ENCODE data around the gene CRYBB3.
"Not testable (repeated sequence)": the region's sequence is repeated elsewhere in the genome, so short reads cannot be mapped to it uniquely, and the experiment has no call there.

Gene CRYBB3

DNA sequence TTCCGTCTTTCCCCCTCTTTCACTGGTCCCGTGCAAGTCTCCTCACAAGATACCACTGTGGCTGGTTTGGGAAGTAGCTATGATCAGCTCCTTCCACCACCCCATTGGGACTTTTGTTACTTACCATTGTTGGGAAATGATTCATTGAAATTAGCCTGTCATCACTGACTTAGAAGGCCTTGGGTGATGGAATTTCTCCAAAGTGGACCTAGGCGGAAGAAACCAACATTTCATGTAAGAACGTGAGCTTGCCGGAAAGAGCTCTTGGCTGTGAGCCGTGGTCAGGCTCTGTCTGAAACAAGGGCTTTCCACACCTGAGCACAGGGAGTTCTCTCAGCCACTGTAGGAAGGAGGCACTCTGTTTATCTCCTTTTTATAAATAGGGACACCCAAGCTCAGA, 23.5 kb upstream of the CRYBB3 start:
- no peak for DNase-seq

DNA sequence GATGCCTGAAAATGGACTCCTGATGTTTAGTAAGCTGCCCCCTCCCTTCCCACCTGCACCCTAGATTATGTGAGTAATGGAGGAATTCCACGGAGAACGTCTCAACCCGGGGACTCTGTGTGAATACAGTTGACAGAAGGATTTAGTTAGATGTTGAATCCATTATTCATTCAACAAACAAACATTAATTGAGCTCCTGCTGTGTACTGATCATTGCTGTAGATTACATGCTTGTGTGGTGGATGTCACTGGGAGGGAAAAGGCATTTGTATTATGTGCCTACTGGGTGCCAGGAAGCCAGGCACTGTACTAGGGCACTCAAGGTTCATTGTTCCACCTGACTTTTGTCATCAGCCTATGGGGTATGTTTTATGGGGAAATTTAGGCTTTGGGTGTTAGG, 22.9 kb upstream of the CRYBB3 start:
- DNase-seq = no peak

DNA sequence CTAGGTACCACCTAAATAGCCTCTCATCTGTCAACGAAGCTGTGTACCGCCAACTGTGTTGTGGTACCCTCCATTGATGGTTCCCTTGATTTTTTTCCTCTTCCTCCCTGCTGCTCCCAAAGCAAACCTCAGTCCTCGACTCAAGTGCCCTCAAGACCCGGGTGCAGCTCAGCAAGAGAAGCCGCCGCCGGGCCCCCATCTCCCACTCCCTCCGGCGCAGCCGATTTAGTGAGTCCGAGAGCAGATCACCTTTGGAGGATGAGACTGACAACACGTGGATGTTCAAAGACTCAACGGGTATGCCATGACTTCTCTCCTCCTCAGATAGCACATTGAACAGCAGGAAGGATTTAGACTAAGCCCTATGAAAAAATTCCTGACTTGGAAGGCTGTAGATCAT, 22.4 kb upstream of the CRYBB3 start:
- no peak for DNase-seq

DNA sequence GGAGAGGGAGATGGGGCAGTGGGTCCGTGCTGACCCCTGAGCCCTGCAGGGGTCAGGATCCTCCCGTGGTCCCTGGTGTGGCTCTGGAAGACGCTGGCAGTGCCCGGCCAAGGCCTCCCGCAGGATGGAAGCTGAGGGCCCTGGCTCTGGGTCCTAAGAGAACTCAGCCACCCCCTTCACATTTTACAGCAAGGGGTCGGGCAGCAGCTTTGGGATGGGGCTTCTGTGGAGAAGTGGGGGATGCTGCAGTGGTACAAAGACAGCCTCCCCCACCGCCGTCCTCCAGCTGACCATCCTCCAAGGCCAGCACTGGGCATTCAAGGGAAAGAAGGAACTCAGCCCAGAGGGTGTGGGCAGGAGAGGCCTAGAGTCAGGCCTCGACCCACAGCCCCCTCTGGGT, 21.8 kb upstream of the CRYBB3 start:
- no peak for DNase-seq

DNA sequence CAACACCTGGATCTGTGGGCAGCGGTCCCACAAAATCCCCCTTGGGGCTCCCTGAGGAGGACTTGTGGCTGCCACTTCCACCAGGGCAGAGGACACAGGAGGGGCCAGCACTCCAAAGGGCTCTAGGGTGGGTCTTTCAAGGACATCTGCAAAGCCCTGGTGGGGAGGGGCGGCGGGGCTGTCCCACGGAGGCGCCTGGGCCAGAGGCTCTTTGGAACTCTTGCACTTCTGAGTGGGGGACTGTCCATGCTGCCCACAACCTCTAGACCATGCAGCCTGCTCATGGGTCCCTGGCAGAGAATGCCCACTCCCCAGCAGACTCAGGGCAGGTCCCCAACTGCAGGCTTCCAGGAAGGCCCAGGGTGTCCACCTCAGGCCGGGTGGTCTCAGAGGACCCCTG, 21.3 kb upstream of the CRYBB3 start:
- not testable (repeated sequence) for DNase-seq

DNA sequence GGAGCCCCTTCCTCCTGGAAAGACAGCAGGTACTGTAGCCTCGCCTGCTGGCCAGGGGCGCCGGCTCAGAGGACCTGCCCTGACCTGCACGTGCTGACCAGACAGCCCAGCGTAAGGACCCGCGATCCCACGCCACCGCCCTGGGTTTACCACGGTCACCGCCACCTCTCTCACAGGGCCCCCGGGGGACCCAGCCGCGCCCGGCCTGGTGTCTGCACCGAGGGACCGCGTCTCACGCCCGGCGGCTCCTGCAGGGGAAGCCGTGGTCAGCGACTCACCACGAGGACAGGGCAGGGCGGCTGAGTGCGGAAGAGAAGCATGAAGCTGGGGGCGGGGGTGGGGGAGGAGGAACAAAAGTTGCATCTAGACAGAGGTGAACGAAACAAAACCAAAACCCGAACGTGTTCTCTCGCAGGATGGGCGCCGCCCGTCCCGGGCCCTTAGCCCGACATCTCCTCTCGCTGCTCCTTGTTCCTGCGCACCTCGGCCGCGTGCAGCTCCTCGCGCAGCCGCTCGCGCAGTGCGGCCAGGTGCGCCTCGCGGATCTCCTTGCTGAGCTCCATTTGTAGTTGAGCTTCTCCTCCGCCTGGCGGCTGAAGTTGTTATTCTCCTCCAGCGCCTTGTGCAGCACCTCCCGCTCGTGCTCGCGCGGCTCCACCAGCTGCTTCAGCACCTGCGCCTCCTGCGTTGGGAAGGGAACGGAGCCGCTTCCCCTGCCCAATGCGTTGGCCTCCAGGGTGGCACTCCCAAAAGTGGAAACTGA, 20.6 kb upstream of the CRYBB3 start:
- DNase-seq = not testable (repeated sequence)

DNA sequence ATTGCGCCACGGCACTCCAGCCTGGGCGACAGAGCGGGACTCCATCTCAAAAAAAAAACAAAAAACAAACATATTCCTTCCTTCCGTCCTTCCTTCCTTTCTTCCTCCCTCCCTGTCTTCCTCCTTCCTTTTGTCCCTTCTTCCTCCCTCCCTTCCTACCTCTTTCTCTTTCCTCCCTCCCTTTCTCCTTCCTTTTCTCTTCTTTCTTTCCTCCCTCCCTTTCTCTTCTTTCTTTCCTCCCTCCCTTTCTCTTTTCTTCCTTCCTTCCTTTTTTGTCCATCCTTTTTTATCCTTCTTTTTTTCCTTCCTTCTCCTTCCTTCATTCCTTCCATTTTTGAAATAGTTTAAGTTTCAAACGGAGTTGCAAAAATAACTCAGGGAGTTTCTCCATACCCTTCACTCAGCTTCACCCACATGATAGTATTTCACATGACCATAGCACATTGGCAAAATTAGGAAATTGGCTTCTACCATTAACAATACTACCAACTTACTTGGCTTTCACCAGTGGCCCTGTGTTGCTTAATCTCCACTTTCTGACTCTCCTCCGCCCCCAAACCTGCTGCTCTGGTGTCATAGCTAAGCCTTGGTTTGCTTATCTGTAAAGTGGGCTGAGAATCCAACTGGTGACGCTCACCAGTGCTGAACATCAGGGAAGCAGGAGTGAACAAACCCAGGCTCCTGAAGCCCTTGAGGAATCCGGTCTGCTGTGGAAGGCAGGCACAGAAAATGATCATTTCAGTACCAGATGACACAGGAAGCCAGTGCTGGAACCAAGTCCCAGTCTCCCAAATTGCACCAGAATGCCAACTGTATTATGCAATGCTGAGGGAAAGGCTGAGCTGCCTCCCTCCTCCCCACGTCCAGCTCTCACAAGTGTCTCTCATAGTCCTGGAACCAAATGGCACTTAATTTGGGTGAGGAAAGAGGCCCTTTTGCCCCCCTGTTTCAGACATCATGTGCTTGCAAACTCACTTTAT, 17.2 kb upstream of the CRYBB3 start:
- no peak for DNase-seq

DNA sequence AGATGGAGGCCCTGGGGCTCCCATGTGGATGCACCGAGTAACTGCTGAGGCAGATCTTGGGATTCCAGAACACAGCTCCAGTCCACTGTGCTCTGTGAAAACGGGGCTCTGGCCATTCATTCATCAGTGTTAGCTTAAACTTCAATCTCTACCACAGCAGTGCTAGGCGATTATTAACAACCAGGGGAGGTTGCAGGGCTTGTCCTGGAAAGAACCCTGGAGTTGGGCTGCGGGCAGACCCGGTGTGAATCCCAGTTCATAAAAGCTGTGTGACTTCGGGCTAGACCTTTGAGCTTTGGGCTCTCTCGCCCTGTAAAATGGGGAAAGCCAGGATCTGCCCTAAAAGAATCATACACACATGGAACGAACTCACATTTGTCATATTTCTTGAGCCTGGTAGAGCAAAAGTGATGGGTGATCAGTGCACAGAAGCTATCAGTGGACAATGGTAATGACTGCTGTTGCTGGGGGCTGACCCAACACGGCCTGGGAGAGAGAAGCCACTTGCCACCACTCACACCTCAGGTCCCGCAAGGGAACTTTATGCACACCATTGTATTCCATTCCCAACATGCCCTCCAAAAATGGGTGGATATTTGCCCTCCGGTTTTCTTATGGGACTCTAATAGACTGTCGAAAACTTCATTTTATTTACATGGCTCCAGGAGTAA, 15.6 kb upstream of the CRYBB3 start:
- no peak for DNase-seq

DNA sequence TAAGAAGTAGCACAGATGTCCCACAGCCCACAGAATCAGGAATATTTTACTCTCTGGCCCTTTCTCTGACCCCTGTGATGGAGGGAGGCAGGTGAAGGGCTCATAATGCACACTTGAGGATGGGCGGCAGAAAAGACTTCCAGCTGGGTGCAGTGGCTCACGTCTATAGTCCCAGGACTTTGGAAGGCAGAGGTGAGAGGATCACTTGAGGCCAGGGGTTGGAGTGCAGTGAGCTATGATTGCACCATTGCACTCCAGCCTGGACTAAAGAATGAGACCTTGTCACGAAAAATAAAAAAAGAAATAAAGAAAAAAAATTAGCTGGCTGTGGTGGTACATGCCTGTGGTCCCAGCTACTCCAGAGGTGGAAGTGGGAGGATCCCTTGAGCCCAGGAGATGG, 13.5 kb upstream of the CRYBB3 start:
- no peak for DNase-seq

DNA sequence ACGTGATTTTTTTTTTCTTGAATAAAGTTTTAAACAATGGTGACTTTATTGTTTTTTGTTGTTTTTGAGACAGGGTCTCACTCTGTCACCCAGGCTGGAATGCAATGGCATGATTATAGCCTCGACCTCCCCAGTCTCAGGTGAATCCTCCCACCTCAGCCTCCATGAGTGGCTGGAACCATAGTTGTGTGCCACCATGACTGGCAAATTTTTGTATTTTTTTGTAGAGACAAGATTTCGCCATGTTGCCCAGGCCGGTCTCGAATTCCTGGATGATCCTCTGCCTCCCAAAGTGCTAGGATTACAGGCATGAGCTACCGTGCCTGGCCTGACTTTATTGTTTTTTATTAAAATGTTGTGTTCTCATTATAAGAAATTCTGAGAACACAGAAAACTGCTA, 12.2 kb upstream of the CRYBB3 start:
- DNase-seq = no peak

DNA sequence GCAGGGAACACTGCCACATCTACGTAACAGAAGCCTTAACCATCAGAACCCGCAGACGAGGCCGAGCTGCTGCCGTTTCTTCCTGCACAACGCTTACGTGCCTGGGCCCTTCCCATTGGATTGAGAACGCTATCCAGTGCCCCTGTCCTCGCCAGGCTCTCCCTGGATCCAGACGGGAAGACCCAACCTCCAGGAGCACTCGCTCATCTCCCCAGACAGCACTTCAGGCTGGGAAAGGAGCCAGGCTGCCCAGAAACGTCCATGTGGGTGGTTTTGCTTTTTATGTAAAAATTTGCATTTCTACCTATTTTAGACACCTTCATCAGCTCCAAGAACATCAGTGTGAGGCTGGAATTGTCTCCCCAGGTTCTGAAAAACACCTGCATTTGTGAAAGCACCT, 7.3 kb upstream of the CRYBB3 start:
- no peak for DNase-seq

DNA sequence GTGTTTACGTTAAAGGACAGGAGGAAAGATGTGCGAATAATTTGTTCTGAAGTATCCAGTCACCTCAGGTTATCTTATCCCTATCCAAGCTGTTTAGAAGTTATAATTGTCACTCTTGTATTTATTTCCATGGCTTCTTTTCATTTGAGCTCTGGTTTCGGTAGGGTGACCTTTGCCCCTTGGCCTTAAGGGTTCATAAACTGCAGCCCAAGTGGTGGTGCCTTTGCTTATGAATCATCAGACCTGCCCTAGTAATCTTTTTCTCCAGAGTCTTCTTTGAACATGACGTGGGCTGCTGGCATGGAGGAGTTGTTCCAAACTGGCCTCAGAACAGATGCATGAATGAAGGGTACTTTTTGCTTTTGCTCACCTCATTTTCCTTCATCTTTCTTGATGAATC, 6.5 kb upstream of the CRYBB3 start:
- no peak for DNase-seq

DNA sequence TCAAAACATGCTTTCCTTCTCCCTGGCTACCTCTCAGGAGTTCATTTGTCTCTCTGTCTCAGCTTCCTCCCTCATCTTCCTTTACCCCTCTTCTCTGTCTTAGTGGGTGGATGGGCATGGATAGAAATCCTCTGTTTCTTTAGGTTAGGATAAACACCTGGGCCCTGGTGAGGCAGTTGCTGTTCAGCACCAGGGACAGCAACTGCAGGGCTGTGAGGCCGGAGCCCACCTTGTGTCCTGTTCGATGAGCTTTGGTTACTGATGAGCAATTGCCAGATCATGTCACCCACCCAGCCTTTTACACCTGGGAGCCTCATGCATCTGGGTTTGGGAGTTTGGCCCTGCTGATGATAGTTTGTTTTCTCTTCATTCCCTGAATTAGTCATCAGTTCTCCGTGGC, 6.1 kb upstream of the CRYBB3 start:
- DNase-seq = no peak

DNA sequence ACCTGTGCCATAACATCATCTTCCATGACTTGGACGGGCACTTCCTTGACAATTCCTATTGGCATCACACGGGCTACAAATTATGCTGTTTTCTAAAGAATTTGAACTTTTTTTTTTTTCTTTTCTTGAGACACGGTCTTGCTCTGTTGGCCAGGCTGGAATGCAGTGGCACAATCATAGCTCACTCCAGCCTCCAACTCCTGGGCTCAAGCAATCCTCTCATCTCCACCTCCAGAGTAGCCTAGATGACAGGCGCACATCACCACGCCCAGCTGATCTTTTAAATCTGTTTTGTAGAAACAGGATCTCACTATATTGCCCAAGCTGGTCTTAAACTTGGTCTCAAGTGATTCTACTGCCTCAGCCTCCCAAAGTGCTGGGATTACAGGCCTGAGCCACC, 3.3 kb upstream of the CRYBB3 start:
- no peak for DNase-seq

DNA sequence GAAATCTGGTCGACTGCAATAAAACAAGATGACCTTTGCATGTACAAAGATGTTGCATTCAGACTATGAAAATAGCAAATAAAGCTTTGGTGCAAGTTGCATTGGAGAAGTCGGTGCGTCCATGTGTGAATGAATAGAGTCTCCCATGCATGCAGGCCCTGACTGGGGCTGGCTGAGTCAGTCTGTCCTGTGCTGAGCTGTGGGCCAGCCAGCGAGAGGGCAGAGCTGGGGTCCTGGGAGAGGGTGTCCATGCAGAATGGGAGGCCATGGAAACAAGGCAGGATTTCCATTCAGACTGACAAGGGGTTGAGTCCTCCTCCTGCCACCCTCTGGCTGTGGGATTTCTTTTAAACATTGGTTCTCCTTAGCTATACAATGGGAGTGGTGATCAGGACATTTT, 2.3 kb upstream of the CRYBB3 start:
- no peak for DNase-seq

DNA sequence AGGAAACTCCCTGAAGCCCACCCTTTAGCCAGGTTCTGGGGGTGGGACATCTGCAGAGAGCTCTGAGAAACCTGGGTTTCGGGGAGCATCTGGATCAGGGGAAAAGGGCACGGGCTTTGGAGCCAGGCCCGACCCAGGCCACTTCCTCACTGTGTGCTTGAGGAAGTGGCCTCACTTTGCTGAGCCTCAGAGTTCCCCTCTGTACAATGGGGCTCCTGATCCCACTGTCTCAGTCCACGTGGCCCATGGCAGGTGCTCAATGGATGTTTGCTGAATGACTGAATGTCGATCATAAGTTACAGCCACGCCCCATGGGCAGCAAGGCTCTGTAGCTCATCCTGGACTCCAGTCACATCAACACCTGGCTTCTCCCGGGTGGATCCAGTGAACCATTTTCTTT, 1.3 kb downstream of the CRYBB3 start:
- no peak for DNase-seq

DNA sequence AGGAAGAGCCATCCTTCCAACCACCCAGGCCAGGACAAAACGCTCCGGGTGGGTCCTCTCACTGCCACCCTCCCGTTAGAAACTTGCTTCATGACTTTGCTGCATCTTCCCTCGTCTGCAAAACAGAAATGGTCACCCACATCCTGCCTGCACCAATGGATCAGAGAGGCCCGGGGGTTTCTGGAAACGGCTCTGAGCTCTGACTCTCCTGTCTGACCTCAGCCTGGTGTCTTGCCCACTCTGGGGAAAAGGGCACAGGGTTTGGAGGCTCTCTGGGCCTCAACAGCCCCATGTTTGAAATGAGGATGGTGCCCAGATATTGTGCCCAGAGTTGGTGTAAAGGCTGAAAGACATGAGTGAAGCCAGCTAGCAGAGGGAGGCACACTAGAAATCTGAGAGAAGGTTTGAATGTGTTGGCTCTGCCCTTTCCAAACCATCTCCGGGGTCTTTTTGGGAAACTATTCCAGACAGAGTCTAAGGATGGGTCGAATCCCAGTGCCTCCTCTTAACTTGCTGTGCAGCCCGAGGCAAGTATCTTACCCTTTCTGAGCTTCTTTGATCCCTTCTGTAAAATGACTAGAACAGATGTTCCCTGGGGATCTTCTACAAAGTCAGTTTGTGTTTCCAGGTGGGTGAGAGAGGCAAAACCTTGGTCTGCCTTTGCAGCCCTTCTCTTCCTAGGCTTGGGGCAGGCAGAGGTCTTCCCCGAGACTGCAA, 2.1 kb downstream of the CRYBB3 start:
- DNase-seq = no peak

DNA sequence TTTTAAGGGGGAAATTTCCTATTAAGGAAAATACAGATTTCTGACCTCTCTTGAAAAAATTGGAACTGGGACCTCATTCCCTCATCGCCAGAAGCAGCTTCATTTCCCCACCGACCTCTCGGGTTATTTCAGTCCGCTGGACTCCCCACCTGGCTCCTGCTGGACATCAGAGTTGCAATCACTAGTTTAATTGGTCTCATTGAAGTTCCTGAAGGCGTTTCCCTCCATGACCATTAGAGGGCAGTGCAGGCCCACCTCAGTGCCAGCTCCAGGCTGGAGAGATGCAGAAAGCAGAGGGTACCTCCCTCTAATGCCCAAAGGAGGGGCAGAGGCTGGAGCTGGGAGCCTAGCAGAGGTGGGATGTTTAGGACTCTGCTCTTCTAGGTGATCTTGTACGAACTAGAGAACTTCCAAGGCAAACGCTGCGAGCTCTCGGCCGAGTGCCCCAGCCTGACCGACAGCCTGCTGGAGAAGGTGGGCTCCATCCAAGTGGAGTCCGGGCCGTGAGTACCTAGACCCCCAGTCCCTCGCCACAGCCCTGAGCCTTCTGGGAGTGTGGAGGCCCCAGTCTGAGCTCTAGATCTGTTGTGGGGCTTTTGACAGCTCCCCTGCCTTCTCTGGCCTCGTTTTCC, 2.7 kb downstream of the CRYBB3 start:
- no peak for DNase-seq

DNA sequence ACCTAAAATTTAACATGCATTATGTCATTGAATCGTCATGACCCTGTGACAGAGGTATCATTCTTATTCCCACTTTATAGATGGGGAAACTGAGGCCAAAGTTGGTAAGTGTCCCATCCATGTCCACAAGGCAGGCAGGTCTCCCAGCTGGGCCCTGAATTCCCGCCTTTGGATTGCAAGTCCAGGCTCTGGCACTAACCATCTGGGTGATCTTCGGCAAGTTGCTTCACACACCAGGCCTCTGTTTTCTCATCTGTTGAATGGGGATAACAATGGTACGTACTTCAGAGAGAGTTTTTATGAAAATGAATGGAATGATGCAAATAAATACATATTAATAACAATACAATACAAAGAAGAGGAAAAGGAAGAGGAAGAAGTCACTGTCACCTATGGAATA, 3.4 kb downstream of the CRYBB3 start:
- DNase-seq = no peak

DNA sequence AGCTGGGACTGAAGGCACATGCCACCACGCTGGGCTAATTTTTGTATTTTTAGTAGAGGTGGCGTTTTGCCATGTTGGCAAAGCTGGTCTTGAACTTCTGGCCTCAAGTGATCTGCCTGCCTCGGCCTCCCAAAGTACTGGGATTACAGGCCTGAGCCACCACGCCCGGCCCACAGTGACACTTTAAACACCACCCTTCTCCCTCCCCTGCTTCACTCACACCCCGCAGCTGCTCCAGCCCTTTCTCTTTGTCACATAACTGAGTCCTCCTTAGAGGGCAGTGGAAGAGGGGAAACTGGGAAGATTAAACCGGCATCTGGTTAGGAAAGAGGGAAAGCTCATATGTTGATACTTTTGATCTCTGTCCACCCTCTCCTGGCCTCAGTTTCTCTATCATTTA, 4.9 kb downstream of the CRYBB3 start:
- not testable (repeated sequence) for DNase-seq

DNA sequence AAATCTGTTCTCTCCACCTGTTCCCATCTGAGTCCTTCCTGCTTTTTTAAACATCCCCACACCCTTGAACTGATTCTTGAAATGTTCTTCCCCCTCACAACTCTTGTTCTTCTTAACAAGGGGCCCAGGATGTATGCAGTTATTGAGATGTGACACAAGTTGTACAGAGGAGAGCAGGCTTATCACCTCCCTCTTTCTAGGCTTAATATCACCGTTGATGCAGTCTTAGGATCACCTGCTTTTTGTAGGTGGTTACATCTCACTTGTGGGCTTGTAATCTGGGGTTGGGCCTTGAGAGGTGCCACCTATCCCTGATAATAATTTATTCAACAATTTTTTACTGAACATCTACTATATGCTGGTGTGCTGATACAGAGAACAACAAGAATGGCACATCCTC, 6.2 kb downstream of the CRYBB3 start:
- no peak for DNase-seq

DNA sequence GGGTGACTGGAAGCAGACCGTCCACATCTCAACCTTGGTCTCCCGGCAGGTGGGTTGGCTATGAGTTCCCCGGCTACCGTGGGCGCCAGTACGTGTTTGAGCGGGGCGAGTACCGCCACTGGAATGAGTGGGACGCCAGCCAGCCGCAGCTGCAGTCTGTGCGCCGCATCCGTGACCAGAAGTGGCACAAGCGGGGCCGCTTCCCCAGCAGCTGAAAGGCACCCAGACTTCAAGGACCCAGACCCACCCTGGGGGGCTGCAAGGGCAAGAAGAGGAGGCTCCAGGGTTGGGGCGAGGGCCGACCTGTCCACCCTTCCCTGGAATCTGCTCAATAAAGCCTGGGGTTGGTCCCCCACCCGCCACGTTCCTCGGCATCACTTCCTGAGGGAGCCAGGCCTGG, 7.3 kb downstream of the CRYBB3 start:
- DNase-seq = no peak
